ENCODE measurements around the gene PLK3.
A peak's percentile ranks its signal among the peaks of the same experiment; 100 is the strongest.
"Not testable (repeated sequence)": the region's sequence is repeated elsewhere in the genome, so short reads cannot be mapped to it uniquely, and the experiment has no call there.

The PLK3 gene

GRCh38 chr1:44799770-44800584, at the start of gene PLK3:
Gene PLK3, plus strand, starts transcription at chr1:44800377. Its CDS starts 87 bp downstream, at chr1:44800464.
- DNase-seq: peak; percentile 99

DNA sequence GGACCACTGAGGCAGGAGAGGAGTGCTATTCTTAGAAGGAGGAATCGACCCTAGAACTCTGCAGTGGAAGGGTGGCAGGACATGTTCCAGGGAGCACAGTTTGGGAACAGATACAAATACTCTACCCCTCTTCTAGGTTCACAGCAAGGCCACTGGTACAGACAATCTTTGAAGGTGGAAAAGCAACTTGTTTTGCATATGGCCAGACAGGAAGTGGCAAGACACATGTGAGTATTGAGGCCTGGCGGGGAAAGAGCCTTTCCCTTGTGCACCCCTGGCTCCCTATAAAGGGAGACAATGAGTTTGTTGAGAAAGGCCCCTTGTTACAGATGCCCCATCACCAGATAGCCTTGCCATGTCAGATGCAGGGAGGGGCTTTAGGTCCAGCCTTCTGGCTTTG, 42.8 kb upstream of the PLK3 start:
- DNase-seq: no peak

- DNase-seq: peak; percentile 59
Measured at GRCh38 chr1:44759077-44759476, 41.1 kb upstream of the PLK3 start.

DNA sequence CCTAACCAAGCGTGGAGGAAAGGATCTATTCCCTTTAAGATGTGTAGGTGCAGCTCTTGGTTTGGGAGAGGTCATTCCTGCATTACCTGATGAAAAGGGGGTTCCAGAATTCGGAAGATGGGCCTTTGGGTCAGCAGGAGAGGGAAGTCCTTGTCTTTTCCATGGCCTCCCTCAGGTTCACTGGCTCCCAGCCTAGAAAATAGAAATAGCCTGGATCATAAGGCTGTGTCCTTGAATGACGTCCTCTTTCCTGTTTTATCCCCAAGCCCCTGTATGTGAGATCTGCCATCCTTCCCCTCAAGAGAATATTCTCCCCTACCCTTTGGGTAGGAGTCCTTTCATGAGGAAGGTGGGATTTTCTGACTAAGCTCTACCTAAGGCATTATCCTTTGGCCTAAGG, 39.3 kb upstream of the PLK3 start:
- DNase-seq: no peak

GRCh38 chr1:44766421-44766820, 33.8 kb upstream of the PLK3 start:
- DNase-seq: not testable (repeated sequence)

DNA sequence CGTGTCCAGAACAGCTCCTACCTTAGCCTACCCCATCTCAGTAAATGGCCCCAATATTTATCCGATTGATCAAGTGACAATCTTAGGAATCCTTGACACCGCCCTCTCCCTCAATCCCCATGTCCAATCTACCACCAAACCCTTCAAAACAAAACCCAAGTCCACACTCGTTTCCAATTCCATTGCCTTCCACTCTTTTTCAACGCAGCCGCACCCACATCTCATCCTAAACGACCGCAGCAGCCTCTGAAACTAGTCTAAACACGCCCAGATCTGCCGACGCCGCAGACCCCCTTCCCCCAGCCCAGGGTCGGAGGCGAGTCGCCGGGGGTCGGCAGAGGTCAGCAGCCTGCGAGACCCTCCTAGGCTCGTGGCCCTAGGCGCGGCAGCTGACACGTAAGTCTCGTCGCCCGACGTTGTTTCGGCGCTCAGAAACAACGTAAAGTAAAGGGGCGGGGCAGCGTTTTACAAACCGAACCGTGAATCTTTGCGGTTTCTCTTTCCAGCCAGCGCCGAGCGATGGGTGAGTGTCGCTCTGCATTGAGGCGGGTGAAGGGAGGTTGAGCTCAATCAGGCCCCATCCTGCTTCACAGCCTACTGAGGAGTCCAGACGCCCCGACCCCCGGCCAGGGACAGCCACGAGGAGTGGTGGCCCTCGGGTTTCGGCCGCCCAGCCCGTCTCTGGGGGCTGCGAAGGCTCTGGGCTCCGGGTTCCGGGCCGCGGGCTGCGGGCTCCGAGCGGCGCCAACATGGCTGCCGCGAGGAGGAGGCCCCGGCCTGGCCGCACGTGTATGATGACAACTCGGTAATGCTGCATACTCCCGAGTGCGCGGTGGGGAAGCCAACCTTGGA, 24.9 kb upstream of the PLK3 start, which contains the start of gene RPS8:
Gene RPS8 (plus strand): TSS at position 463 of the 852 bp plus-strand sequence. CDS start 57 bp downstream, at position 520.
- DNase-seq: peak; percentile 98

GRCh38 chr1:44775930-44776729, 24.0 kb upstream of the PLK3 start:
- DNase-seq: peak; percentile 62

DNA sequence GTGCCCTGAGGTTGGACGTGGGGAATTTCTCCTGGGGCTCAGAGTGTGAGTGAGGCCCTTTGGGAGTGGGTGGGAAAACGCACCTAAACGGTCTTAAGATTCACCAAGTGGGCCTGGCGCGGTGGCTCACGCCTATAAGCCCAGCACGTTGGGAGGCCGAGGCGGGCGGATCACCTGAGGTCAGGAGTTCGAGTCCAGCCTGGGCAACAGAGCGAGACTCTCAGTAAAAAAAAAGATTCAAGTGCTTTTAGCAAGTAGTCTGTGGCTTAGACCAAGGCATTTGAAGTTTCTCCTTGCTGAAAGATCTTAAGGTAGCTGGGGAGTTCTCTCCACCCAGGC, 23.5 kb upstream of the PLK3 start:
- no peak for DNase-seq

DNA sequence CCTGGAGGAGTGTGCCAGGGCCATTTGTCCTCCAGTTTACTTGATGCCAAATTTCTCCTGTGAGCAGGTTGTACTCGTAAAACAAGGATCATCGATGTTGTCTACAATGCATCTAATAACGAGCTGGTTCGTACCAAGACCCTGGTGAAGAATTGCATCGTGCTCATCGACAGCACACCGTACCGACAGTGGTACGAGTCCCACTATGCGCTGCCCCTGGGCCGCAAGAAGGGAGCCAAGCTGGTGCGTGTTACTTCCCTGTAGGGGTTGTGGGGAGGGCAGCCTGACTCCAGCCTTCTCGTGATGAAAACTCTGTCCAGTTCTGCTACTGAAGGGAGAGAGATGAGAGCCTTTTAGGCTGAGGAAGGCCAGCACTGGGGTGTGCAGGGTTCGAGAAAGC, 22.6 kb upstream of the PLK3 start:
- DNase-seq: no peak

- DNase-seq: no peak
Measured at GRCh38 chr1:44777969-44778635, 22.1 kb upstream of the PLK3 start.

- no peak for DNase-seq
Measured at GRCh38 chr1:44778705-44779576, 21.2 kb upstream of the PLK3 start.

DNA sequence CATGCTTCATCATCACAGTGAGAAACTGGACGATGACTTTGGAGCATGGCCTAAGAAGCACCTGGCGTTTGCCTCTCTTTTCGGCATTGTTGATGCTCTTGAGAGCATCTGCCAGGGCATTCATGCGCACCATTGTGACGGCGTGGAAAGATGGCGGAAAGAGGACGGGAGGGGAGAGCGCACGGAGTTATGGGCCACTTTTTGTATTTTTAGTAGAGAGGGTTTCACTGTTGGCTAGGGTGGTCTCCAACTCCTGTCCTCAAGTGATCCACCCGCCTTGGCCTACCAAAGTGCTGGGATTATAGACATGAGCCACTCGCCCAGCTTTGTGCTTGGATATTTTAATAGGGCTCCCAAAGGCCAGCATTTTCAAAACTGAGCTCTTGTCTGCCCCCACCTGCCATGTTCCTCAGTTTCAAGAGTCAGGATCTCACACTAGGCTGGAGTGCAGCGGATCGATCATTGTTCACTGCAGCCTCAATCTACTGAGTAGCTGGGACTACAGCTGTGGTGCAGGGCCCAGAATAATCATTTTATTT, 19.5 kb upstream of the PLK3 start:
- peak; percentile 44 for DNase-seq

- no peak for DNase-seq
Measured at GRCh38 chr1:44783697-44784093, 16.5 kb upstream of the PLK3 start.

DNA sequence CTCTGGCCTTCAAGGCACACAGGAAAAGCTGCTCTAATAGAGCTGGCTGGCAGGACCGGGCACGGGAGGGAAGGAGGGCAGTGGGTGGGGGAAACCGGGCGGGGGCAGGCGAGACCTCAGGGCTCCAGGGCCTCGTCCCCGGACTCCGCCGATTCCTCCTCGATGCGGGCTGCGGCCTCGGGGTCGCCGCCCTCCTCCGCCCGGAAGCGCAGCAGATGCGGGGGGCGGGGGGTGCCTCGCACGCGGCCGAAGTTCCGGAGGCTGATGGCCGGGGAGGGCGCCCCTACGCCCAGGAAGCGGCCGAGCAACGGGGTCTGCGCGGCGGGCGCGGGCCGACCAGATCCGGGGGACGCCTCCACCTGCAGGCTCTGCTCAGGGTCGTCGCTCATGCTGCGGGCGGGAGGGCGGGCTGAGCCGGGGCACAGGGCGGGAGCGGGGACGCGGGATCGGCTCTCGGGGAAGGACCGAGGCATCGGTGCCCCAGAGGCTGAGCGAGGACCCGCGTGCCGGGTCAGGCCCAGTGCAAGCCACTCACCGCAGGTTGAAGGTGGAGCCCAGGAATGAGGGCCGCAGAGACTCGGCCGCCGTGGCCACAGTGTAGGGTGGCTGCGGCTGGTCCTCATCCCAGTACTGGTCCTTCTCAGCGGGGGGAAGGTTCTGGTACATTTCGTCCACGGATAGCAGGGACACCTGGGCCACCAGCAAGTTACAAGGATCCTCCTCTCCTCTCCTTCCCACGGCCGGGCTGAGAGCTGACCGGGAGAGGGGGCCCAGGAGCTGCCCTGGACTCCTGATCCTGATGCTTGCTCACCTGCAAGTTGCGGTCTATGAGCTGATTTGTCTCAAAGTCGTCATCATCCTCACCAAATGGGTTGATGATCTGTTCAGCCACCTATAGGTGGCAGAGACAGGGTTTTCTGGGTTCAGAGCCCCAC, 15.8 kb upstream of the PLK3 start:
- DNase-seq: peak; percentile 75

DNA sequence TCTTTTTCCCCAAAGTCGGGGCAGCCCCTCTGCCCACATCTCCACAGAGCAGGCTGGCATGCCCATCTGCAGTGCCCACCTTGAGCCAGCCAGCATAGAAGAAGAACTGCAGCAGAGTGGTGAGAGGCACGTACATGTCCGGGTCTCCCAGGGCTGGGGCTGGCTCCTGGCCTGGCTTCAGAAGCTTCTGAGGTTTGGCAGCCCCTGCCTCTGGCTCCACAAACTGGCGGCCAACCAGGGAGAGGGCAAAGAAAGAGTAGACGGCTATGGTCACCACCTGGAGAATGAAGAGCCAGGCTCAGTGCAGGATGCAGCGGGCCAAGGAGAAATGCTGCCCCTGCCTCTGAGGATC, 15.2 kb upstream of the PLK3 start:
- DNase-seq: no peak

GRCh38 chr1:44785501-44786137, 14.6 kb upstream of the PLK3 start:
- DNase-seq: no peak

DNA sequence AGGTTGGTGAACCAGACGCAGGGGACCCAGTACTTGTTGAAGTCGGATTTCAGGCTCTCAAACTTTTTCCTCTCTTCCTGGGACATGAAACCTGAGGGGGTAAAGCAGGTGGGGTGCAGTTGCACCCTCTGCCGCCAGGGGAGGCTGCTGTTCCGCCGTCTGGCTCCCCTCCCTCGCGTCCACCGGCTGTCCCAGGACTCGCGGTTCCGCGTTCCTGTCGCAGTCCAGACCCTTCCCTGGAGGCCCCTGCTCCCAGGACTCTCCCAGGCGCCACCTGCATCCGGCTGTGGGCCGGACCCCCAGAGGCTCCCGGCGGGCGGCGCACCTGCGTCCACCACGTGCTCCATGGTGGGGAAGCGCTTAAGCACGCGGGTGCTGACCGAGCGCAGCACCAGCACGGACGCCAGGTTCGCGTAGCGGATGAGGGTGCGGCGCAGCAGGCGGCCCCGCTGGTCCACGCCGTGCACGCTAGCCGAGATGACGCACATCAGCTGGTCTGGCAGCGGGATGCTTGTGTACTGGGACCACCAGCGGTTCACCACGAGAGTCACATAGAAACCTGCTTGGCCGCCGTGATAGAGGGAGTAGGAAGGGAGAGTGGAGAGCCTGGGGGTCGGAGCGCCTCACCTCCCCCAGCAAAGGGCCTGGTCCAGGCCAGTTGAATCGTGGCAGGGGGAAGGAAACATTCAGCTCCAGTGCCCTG, 13.9 kb upstream of the PLK3 start:
- DNase-seq: peak; percentile 93

DNA sequence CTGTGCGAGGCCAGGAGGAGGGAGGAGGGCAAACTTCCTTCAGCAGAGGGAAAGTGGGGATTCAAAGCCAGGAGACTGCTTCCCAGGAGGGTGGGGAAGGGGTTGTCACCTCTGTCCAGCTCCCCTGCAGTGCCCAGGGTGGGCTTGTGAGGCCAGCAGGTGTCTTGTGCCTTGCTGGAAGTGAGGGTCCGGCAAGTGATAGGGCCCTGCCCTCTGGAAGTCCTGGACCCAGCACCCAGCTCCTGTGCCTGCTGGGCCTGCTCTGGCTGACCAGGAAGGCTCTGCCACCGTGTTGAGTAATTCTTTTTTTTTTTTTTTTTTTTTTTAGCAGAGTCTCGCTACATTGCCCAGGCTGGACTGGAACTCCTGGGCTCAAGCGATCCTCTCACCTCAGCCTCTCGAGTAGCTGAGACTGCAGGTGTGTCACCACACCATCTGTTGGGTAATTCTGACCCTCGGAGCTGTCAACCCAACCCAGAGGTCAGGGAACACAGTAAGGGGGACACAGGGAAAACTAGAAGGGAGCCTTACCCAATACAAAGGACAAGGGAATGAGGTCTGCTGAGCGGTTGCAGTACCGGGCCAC, 13.2 kb upstream of the PLK3 start:
- DNase-seq: no peak

- DNase-seq: no peak
Measured at GRCh38 chr1:44787506-44787905, 12.7 kb upstream of the PLK3 start.
